ENCODE measurements around the gene SGTA.
"Not testable (repeated sequence)": the region's sequence is repeated elsewhere in the genome, so short reads cannot be mapped to it uniquely, and the experiment has no call there.

Gene SGTA

DNA sequence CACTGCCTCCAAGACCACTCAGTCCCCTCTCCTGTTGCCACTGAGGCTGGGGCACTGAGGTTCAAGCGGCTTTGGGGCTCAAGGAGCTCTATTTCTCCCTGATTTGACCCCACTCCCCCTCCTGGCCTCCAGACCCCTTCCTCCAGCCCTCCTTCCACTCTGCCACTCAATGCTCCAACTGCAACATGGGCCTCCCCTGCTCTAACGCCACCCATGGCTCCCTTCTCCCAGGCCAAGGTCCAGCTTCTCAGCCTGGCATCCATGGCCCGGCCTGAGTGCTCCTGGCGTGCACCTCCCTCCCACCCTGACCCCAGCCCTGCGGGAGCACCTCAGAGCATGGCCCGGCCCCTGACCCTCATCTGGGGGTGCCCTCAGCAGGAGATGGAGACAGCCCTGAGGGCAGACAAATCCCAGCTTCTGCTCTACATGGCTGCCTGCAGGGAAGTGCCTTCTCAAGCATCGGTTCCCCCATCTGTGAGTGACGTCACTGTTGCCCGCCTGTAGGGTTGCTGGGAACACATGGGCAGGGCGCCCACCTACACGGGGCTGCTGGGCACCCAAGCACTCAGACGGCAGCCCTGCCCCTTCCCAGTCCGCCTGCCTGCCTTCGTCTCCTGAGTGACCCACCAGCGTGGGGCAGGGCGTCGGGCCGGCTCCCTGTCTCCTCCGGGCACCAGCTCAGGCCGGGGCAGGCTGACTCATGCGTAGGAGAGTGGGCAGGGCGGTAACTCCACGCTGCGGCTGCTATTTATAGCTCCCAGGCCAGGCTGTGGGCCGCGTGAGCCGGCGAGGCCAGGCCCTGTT lies 60.3 kb downstream of the SGTA start:
- DNase-seq = no peak

DNA sequence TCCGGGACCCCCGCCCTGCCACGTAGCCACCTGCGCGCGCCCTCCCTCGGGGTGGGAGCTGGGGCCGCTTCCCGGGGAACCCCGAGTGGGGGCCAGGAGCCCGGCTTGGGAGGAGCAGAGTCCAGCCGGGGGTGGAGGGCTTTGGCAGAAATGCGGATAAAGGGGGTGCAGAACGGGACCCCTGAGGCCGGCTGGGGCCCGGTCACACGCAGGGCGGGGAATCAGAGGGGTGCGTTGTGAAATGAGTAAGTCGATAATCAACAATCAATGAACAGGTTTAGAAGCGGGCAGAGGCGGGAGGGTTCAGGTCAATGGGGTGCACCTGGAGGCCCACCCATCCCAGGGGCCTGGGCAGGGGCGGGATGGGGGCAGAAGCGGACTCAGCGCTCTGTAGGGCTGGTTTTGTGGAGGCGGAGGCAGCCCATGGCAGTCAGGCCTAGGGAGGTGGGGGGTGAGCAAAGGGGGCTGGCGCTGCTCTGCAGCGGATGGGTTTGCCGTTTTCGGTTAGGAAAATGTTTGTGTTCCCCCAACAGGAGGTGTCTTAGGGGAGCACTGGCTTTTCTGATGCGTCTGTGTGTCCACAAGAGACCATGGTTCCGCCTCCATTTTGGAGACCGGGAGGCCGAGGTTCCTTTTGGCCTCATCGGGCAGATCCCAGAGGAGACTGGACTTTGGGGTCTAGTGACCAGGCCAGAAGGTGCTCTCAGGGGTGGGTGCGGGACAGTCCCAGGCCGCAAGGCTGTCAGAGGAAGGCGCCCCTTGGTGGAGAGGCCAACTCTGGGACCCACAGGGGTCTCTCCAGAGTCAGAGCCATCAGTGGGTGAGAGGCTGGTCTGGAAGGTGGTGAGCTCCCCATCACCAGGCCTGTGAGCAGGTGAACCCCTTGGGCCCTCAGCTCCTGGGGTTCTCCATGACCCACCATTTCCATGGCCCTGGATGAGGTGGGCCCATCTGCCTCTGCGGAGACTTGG lies 61.2 kb downstream of the SGTA start:
- no peak for DNase-seq

DNA sequence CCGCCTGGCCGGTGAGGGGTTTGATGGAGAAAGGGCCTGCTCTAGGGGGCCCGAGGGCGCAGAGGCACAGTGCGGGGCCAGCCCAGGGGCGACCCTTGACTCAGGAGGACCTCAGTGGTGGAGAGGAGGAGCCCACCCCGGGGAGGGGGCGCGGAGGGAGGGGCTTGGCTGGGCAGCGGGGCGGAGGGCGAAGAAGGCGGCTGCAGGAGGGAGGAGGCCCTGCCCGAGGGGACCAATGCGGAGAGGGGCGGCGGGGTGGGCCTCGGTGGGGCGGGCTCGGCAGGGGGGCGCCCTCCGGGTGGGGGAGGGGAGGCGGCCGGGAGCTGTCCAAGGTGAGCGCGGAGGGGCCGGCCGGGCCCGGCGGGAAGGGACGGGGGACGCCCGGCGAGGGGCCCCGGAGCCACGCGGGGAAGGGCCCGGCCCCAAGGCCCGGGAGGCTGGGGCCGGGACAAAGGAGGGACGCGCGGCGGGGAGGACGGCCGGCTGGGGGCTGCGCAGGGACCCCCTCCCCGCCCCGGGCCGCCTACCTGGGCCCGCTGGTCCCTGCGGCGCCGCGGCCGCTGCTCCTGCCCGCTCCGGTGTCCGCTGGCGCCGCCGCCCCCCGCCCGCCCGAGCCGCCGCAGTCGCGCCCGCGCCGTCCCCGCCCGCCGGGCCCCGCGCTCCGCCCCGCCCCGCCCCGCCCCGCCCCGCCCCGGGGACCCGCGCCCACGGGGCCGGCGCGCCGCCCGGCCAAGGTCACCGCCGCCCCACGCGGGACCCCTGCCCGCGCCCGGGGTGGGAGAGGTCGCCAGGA lies 62.1 kb downstream of the SGTA start, which contains the start of gene DIRAS1:
Gene DIRAS1, minus strand, starts transcription at position 596 of the 793 bp plus-strand sequence. CDS start 3,566 bp downstream, outside the sequence.
- no peak for DNase-seq

DNA sequence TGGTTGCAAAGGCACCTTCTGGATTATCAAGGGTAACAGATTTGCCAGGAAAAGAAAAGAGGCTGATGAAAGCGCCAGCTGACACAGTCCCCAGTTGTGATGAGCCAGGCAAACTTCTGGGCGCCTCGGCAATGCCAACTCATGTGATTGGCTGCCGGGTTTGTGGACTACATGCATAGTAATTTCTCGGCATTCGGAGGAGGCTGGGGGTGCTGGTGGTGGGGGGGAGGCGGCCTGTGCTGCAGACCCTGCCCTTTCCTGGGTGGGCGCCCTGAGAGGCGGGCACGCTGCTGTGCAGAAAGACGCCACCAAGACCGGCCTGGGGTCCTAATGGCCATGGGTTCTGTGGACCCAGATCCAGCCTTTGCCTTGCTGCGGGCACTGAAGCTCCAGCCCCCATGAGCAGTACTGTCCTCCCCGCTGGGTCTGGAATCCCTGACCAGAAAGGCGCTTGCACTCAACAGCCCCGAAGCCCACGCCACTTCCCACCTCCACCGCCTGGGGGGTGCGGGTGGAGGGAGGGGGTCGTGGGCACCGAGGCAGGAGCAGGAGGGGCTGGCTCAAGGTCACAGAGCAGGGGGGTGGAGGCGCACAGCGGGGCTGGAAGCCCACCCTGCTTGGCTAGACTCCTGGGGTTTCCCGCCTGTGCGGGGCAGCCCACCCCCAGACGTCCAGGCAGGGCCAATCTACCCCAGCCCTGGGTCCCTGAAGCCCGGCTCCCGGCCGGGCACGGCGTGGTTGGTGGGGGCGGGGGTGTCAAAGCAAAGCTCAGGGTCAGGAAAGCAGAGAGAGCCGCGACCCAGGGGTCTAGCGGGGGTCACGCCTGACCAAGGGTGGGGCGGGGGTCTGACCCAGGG lies 62.9 kb downstream of the SGTA start:
- DNase-seq = no peak

DNA sequence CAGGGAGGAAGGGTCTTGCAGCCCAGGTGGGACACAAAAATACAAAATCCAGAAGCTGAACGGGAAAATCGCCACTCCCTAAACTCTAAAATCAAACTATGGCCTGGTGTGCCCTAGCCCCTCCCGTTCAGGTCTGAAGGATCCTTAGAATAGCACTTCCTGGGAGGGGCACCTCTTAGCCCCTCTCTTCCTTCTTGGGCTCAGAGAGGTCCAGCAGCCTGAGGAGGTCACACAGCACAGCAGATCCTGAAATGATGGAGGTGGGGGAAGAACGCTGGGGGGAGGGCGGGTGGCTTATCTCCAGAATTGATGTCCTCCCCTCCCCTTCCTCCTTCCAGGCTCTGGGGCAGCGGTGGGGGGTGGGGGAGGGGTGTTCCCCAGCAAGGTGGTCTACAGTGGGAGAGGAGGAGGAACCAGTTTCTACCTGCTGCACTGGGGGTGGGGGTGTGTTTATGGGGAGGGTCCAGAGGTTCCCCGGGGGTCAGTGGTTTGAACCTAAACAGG lies 63.8 kb downstream of the SGTA start:
- DNase-seq = no peak

DNA sequence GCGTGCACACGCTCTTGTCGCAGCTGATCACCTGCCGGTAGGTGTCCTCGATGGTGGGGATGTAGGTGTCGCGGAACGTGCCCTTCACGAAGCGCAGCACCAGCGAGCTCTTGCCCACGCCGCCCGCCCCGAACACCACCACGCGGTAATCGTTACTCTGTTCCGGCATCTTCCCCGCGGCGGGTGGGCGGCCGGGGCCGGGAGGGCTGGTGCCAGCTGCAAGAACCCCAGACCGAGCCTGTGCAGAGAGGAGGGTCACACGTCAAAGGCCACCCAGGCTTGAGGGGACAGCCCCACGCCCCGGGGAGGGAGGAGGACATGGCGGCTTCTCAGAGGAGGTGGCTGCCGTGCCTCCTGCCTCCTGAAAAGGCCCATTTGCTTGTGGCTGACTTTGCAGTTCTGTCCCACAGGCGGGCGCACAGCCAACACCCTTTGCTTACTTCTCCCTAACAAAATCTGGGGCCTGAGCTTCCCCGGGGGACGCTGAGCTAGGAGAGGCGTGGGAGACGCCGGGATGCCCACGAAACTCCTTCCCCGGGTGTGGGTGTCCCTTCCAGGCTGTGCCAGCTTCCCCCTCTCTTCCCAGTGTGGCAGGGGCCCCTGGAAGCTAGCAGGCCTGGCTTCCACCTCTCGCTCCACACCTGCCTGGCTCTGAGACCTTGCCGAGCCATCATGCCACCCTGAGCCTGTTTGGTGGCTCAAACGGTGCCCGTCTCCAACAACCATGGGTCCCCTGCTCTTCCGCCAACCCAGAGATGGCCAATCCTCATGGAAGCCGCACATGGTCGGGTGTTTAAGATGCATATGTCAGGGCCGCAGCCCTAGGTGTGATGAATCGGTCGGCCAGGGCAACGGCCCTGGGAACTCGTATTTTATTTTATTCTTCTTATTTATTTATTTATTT lies 65.2 kb downstream of the SGTA start:
- no peak for DNase-seq

DNA sequence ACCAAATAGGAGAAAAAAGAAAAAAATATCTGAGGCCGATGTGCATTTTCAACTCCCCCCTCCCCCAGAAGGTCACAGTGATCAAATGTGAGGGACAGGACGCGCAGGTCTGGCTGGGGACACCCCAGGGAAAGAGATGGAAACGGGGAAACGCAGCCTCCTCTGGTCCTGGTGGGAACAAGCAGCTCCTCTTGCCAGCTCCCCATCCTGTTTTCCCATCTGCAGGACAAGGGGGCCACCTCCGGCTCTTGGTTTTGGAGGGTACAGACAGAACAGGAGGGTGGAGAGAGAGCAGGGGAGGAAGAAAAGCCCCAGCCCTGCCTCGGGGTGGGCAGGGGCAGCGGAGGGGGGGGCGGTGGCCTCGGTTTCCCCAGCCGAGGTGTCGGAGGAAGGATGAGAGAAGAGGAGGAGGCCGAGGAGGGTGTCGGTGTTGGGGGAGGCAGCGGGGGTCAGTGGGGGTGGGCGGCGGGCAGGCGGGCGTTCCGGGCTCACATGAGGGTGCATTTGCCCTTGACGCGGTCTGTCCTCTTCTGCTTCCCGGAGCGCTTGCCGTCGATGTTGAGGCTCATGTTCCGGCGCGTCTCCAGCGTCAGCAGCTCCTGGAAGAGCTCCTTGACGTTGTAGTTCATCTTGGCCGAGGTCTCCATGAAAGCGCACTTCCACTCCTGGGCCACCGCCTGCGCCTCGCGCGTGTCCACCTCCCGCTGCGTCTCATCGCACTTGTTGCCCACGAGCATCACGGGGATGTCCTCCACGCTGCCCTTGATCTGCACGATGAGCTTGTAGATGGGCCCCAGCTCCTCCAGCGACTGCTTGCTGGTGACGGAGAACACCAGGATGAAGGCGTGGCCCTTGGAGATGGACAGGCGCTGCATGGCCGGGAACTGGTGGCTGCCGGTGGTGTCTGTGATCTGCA lies 66.1 kb downstream of the SGTA start:
- no peak for DNase-seq

DNA sequence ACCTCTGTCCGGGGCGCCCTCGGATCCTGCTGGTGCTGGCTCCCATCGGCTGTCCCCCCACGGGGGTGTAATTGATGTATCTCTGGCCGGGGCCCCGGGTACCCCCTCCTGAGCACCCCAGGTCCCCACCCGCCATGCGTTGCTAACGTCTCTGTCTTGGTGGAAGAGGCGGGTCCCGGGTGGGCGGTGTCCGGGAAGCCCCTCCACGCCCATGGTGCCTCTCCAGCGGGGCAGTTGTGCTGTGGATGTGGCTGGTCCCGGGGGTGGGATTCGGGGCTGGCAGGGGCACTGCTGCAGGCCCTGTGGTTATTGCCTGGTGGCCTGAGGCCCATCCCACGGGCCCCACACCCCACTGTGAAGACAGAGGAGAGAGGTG lies 66.8 kb downstream of the SGTA start:
- no peak for DNase-seq

DNA sequence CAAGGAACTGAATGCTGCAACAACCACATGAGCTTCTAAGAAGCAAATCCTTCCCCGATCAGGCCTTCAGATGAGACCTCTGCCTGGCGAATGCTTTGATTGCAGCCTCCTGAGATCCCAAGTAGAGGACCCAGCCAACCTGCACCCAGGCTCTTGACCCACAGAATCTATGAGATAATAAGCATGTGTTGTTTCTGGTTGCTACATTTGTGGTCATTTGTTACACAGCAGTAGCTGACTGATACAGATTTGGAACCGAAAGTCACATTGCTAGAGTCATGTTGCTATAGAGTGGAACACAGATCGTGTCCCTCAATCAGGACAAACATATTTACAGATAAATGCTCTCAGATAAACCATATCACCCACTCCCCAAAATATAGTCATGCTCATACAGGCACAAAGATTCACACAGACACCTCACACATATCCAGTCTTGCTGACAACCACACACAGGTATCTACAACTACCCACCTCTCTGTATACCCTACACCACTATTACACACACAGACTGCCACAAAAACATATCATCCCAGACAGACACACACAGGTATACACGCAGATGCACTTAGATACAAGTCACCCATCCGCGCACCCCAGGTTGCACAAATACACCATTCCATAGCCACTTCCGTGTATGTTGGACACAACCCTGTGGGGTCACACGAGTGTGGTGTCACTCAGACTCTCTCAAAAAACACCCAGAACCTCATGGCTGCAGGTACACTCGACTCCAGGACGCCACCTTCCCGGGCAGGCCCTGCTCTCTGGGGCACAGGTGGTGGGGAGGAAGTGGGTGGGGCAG lies 67.4 kb downstream of the SGTA start:
- DNase-seq = no peak

DNA sequence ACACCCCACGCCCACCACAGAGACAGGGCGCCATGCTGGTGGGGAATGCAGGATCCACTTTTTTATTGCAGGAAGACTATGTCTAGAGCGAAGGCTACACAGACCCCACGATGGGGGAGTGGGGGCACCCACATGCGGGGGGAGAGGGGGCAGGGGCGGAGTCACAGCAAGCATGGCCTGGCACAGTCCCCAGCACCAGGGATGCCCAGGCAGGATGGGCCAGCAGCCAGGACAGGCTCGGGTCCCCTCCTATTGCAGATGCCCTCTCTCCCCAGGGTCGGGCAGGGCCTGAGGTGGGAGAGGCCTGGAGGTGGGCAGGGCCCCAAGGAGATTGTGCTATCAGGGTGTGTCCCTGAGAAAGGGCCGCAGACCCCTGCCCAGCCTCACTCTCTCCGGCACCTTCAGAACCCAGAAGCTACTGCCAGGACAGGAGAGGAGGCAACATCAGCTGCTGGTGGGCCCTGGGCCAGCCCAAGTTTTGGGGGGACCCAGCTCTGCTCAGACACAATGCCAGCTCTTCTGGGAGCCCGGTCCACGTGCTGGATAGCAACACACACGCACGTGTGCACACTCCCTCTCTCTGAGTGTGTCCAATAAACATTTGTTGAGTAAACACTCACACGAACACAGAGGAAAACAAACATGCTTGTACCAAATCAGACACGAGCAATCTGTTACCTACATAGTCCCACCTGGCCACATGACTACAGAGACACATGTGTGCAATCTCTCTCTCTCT lies 68.4 kb downstream of the SGTA start:
- DNase-seq = no peak

DNA sequence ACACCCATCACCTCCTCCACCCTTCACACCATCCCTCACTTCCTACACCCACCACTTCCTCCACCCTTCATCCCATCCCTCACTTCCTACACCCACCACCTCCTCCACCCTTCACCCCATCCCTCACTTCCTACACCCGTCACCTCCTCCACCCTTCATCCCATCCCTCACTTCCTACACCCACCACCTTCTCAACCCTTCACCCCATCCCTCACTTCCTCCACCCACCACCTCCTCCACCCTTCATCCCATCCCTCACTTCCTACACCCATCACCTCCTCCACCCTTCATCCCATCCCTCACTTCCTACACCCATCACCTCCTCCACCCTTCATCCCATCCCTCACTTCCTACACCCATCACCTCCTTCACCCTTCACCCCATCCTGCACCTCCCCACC lies 69.0 kb downstream of the SGTA start:
- not testable (repeated sequence) for DNase-seq

DNA sequence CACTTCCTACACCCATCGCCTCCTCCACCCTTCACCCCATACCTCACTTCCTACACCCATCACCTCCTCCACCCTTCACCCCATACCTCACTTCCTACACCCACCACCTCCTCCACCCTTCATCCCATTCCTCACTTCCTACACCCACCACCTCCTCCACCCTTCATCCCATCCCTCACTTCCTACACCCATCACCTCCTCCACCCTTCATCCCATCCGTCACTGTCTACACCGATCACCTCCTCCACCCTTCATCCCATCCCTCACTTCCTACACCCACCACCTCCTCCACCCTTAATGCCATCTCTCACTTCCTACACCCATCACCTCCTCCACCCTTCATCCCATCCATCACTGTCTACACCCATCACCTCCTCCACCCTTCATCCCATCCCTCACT lies 69.9 kb downstream of the SGTA start:
- DNase-seq = not testable (repeated sequence)

DNA sequence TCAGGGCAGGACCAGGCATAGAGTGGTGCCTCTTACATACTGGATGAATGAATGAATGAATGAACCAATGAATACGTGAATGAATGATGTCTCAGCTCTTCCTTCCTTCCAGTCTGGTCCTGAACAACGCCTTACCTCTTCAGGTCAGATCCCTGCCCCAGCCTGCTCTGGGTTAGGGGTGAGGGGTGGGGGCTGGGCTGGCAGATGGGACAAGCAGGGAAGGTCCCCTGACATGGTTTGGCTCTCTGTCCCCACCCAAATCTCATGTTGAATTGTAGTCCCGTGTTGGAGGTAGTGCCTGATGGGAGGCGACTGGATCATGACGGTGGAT lies 71.2 kb downstream of the SGTA start:
- DNase-seq = no peak

DNA sequence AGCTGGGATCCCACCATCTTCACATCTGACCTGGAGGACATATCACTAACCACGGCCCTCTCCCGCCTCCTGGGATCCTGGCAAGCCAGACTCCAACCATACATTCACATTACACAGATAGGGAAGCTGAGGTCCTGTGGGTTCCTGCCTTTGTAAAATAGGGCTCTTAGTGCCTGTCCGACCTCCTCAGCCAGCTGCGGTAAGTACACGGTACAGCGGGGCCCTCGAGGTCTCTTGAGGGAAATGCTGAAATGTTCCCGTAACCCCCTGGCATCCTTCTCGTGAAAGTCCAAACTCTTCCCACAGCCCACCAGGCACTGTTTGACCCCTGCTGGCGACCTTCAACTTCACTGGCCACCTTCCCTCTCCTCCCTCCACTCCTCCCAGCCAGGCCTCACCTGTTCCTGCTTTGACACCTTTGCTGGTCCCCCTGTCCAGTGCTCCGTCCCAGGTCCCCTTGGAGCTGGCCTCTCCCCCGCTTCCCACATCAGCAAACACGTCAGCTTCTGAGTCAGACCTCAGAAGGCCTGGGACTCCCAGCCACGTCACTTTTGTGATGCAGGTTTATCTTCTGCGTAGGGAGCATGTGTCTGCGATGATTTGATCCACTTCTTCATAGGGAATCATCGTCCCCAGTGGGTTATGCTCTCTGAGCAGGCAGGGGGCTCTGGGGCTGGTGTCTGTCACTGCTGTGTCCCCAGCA lies 71.8 kb downstream of the SGTA start:
- no peak for DNase-seq

DNA sequence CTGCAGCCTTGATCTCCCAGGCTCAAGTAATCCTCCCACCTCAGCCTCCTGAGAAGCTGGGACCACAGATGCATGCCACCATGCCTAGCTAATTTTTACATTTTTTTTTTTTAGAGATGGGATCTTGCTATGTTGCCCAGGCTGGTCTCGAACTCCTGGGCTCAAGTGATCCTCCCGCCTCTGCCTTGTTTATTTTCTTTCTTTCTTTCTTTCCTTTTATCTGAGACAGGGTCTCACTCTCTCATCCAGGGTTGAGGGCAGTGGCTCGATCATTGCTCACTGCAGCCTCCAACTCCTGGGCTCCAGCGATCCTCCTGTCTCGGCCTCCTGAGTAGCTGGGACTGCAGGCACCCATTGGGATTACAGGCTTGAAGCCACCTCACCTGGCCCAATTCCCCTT lies 76.8 kb downstream of the SGTA start:
- no peak for DNase-seq

All from activated T-cell treated with anti-CD3 and anti-CD28 coated beads, Interleukin-2, amount 50 U/mL, for 1 hour (primary cell).